A172 (cell line): ENCODE data around the gene PDE4B. TPM values are rescaled to one million over a fixed set of nuclear protein-coding genes. Genes with fewer than 3 reads are reported as not detected.

ENCODE experiments used
- DNase-seq: peaks from one replicate; pipeline ENCODE4 v3.0.0-alpha.2; 2015; ENCODE audit warnings: low spot score
- total RNA-seq: library from RNA; depleted of rRNA; stranded (reverse); fragments of >200 nt; shearing (Covaris generic); gene quantifications from 2 replicates; pipeline ENCODE4 v1.2.3, GENCODE V29; 2014

PDE4B gene
- total RNA-seq, 1 experiment from 2014 or later = not detected

- no peak for DNase-seq
These were observed 543.9 kb downstream of the PDE4B start for GRCh38 chr1:66336641-66336990.

- DNase-seq = no peak
These were observed 544.6 kb downstream of the PDE4B start for GRCh38 chr1:66337249-66337648.

GRCh38 chr1:66339944-66340343 is 547.2 kb downstream of the PDE4B start:
- no peak for DNase-seq

GRCh38 chr1:66341446-66342089 is 548.9 kb downstream of the PDE4B start:
- DNase-seq = no peak

GRCh38 chr1:66342707-66343106 is 550.0 kb downstream of the PDE4B start:
- no peak for DNase-seq

- no peak for DNase-seq
These were observed 551.1 kb downstream of the PDE4B start for GRCh38 chr1:66343569-66344325.

- DNase-seq = no peak
These were observed 553.5 kb downstream of the PDE4B start for GRCh38 chr1:66346057-66346795.

GRCh38 chr1:66346873-66347272 is 554.2 kb downstream of the PDE4B start:
- no peak for DNase-seq

GRCh38 chr1:66348776-66349175 is 556.1 kb downstream of the PDE4B start:
- no peak for DNase-seq

- DNase-seq = no peak
These were observed 556.5 kb downstream of the PDE4B start for GRCh38 chr1:66349242-66349641.

- DNase-seq = peak; percentile 44
These were observed 557.4 kb downstream of the PDE4B start for GRCh38 chr1:66350001-66350547.

- no peak for DNase-seq
These were observed 558.8 kb downstream of the PDE4B start for GRCh38 chr1:66351478-66351877.

- no peak for DNase-seq
These were observed 559.2 kb downstream of the PDE4B start for GRCh38 chr1:66351913-66352312.

GRCh38 chr1:66352792-66353191 is 560.1 kb downstream of the PDE4B start:
- DNase-seq = no peak

- DNase-seq = no peak
These were observed 560.6 kb downstream of the PDE4B start for GRCh38 chr1:66353257-66353656.

- no peak for DNase-seq
These were observed 561.9 kb downstream of the PDE4B start for GRCh38 chr1:66354311-66355201.

- no peak for DNase-seq
These were observed 563.1 kb downstream of the PDE4B start for GRCh38 chr1:66355756-66356155.

- no peak for DNase-seq
These were observed 563.9 kb downstream of the PDE4B start for GRCh38 chr1:66356605-66357004.

- DNase-seq = no peak
These were observed 564.3 kb downstream of the PDE4B start for GRCh38 chr1:66357021-66357420.

- DNase-seq = no peak
These were observed 564.9 kb downstream of the PDE4B start for GRCh38 chr1:66357478-66358197.

- DNase-seq = no peak
These were observed 566.6 kb downstream of the PDE4B start for GRCh38 chr1:66359269-66359668.
